Measurements from ENCODE around the gene OR2T6. TPM values are rescaled to one million over a fixed set of nuclear protein-coding genes. Genes with fewer than 3 reads are reported as not detected.

OR2T6 gene, protein sequence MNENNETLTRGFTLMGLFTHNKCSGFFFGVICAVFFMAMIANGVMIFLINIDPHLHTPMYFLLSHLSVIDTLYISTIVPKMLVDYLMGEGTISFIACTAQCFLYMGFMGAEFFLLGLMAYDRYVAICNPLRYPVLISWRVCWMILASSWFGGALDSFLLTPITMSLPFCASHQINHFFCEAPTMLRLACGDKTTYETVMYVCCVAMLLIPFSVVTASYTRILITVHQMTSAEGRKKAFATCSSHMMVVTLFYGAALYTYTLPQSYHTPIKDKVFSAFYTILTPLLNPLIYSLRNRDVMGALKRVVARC
- not detected for polyA plus RNA-seq (2013, experiment 1 of 2)
- not detected for polyA plus RNA-seq (2013, experiment 2 of 2)

DNA sequence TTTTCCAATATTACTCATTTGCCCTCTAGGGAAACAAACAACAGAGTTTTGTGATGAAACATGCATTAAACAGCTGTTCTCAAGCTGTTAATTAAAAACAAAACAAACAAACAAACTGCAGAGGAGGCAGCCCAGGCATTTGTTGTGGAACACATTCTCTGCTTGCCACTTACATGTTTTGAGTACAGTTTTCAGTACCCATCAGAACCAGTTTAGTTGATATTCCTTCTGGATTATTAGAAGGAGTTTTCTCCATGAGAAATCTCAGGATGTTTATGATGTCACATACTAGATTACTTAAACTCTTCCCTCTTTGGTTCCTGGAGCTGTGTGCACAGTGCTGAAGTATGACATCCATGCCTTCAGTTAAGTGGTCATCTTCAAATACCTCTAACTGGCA, at the start of gene OR2T6:
OR2T6 (plus strand) TSS at position 301 of the 400 bp plus-strand sequence. CDS start 11,863 bp downstream, outside the sequence.
- Histone ChIP-seq H2AK5ac (ENCODE audit: low read depth, low read length) (no peak within 1 kb of the TSS), H3K9ac (ENCODE audit: low read depth, low read length, poor library complexity) (no peak within 1 kb of the TSS), H3K9me3 (replicated peaks in 1 of 2; ENCODE audit: control insufficient read depth in 2 of 2, insufficient read depth in 1 of 2, low read depth in 1 of 2, low read length in 2 of 2) (peaks cover 0 to 26% of the 10 kb centered on the region in 2 donors), H3K4me3 (ENCODE audit: low read length in 2 of 2) (no peak within 1 kb of the TSS), H3K18ac (ENCODE audit: low read length) (no peak within 1 kb of the TSS), H3K27ac (replicated peaks; ENCODE audit: low read length) (no peak within 1 kb of the TSS), H4K8ac (ENCODE audit: low read depth, low read length) (no peak within 1 kb of the TSS), H2AFZ (ENCODE audit: low read length) (no peak within 1 kb of the TSS), H3K23ac (ENCODE audit: low read depth, low read length, poor library complexity) (no peak within 1 kb of the TSS), H4K91ac (ENCODE audit: low read depth, low read length, poor library complexity) (no peak within 1 kb of the TSS), H3K14ac (ENCODE audit: low read length) (no peak within 1 kb of the TSS), H3K79me1 (ENCODE audit: low read depth, low read length) (no peaks in the 10 kb centered on the region), H2BK120ac (ENCODE audit: low read depth, low read length) (no peak within 1 kb of the TSS), H3K4ac (ENCODE audit: low read length) (no peak within 1 kb of the TSS), H3K4me2 (ENCODE audit: insufficient read depth, low read length, poor library complexity, severe bottlenecking) (no peak within 1 kb of the TSS), H2BK12ac (ENCODE audit: low read length) (no peak within 1 kb of the TSS), H3K4me1 (ENCODE audit: control insufficient read depth in 2 of 2, insufficient read depth in 1 of 2, low read depth in 1 of 2, low read length in 2 of 2) (no peaks in the 10 kb centered on the region), H2BK15ac (ENCODE audit: low read length) (no peak within 1 kb of the TSS), H3K27me3 (ENCODE audit: control insufficient read depth in 3 of 3, insufficient read depth in 3 of 3, low read depth in 1 of 3, low read length in 3 of 3) (no peaks in the 10 kb centered on the region), H2BK5ac (ENCODE audit: low read length) (no peak within 1 kb of the TSS), H3K36me3 (replicated peaks in 1 of 2; ENCODE audit: control insufficient read depth in 2 of 2, insufficient read depth in 2 of 2, low read length in 2 of 2) (no peaks in the 10 kb centered on the region)
- DNase-seq (ENCODE audit: low spot score): no peak

DNA sequence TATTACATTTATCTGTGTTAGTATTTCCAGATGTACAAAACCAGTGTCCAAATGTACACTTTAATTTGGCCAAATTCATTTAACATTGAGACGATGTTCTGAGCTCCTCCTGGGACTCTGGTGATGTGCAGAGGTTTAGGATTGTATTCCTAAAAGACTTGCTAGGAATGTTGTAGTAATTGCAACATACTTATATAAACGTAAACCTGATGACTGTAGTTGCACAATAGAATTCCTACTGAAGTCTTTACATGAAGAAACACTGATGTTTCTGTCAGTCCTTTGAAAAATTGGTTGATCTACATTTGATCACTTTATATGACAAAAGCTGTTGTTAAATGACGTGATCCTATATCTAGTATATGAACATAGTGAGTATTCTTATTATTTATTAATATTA, 32.1 kb upstream of the OR2T6 start:
- Histone ChIP-seq H3K9ac (ENCODE audit: low read depth, low read length, poor library complexity) (no peak overlapping the region), H3K23ac (ENCODE audit: low read depth, low read length, poor library complexity) (no peak overlapping the region), H3K4me1 (ENCODE audit: control insufficient read depth in 2 of 2, insufficient read depth in 1 of 2, low read depth in 1 of 2, low read length in 2 of 2) (no peaks in the 10 kb centered on the region), H3K4me3 (ENCODE audit: low read length in 2 of 2) (no peak overlapping the region), H3K27ac (replicated peaks; ENCODE audit: low read length) (no peak overlapping the region), H2BK15ac (ENCODE audit: low read length) (no peak overlapping the region), H3K27me3 (ENCODE audit: control insufficient read depth in 3 of 3, insufficient read depth in 3 of 3, low read depth in 1 of 3, low read length in 3 of 3) (no peaks in the 10 kb centered on the region), H3K4ac (ENCODE audit: low read length) (no peak overlapping the region), H3K36me3 (replicated peaks in 1 of 2; ENCODE audit: control insufficient read depth in 2 of 2, insufficient read depth in 2 of 2, low read length in 2 of 2) (no peaks in the 10 kb centered on the region), H3K18ac (ENCODE audit: low read length) (no peak overlapping the region), H4K91ac (ENCODE audit: low read depth, low read length, poor library complexity) (no peak overlapping the region), H2AFZ (ENCODE audit: low read length) (no peak overlapping the region), H2AK5ac (ENCODE audit: low read depth, low read length) (no peak overlapping the region), H3K79me1 (ENCODE audit: low read depth, low read length) (no peaks in the 10 kb centered on the region), H2BK5ac (ENCODE audit: low read length) (no peak overlapping the region), H3K4me2 (ENCODE audit: insufficient read depth, low read length, poor library complexity, severe bottlenecking) (no peak overlapping the region), H3K9me3 (replicated peaks in 1 of 2; ENCODE audit: control insufficient read depth in 2 of 2, insufficient read depth in 1 of 2, low read depth in 1 of 2, low read length in 2 of 2) (peaks cover 0 to 10% of the 10 kb centered on the region in 2 donors), H2BK12ac (ENCODE audit: low read length) (no peak overlapping the region), H4K8ac (ENCODE audit: low read depth, low read length) (no peak overlapping the region), H3K14ac (ENCODE audit: low read length) (no peak overlapping the region), H2BK120ac (ENCODE audit: low read depth, low read length) (no peak overlapping the region)
- DNase-seq (ENCODE audit: low spot score): no peak
- no CpG with 5 or more reads among the region's 3 CpGs for WGBS, 2 donors (ENCODE audit: extremely low coverage in 2 of 2, insufficient read length in 2 of 2, insufficient replicate concordance in 1 of 2)

DNA sequence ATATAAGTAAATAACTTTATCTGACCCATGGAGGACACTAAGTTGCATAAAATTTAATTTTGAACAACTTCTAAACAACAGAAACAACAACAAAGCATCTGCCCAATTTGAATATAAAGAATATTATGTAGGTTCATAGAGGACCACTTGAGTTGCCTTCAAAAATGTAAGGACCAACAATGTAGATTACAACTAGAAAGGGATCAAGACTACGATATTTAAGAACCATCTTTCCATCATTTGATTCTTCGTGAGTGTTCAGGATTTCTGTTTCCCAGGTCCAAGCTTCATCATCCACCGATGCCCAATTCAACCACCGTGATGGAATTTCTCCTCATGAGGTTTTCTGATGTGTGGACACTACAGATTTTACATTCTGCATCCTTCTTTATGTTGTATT, 27.1 kb upstream of the OR2T6 start, which contains the start of gene OR14C36:
OR14C36 (plus strand) TSS at position 301 of the 400 bp plus-strand sequence; CDS start at position 301, 0 bp downstream.
- no peak within 1 kb of the TSS for H3K4ac ChIP-seq (ENCODE audit: low read length)
- no peak within 1 kb of the TSS for H3K14ac ChIP-seq (ENCODE audit: low read length)
- H3K9me3 ChIP-seq (replicated peaks in 1 of 2; ENCODE audit: control insufficient read depth in 2 of 2, insufficient read depth in 1 of 2, low read depth in 1 of 2, low read length in 2 of 2): peaks cover 0 to 12% of the 10 kb centered on the region in 2 donors
- no peak within 1 kb of the TSS for H2BK120ac ChIP-seq (ENCODE audit: low read depth, low read length)
- H4K8ac ChIP-seq (ENCODE audit: low read depth, low read length): no peak within 1 kb of the TSS
- no peak within 1 kb of the TSS for H3K9ac ChIP-seq (ENCODE audit: low read depth, low read length, poor library complexity)
- H2AK5ac ChIP-seq (ENCODE audit: low read depth, low read length): no peak within 1 kb of the TSS
- no peak within 1 kb of the TSS for H3K4me2 ChIP-seq (ENCODE audit: insufficient read depth, low read length, poor library complexity, severe bottlenecking)
- no peak within 1 kb of the TSS for H2BK5ac ChIP-seq (ENCODE audit: low read length)
- H3K27ac ChIP-seq (replicated peaks; ENCODE audit: low read length): no peak within 1 kb of the TSS
- no peak for DNase-seq (ENCODE audit: low spot score)
- no peaks in the 10 kb centered on the region for H3K79me1 ChIP-seq (ENCODE audit: low read depth, low read length)
- no peak within 1 kb of the TSS for H4K91ac ChIP-seq (ENCODE audit: low read depth, low read length, poor library complexity)
- no peak within 1 kb of the TSS for H3K18ac ChIP-seq (ENCODE audit: low read length)
- H3K4me3 ChIP-seq (ENCODE audit: low read length in 2 of 2): no peak within 1 kb of the TSS
- no peak within 1 kb of the TSS for H3K23ac ChIP-seq (ENCODE audit: low read depth, low read length, poor library complexity)
- H3K4me1 ChIP-seq (ENCODE audit: control insufficient read depth in 2 of 2, insufficient read depth in 1 of 2, low read depth in 1 of 2, low read length in 2 of 2): no peaks in the 10 kb centered on the region
- H3K36me3 ChIP-seq (replicated peaks in 1 of 2; ENCODE audit: control insufficient read depth in 2 of 2, insufficient read depth in 2 of 2, low read length in 2 of 2): no peaks in the 10 kb centered on the region
- H2AFZ ChIP-seq (ENCODE audit: low read length): no peak within 1 kb of the TSS
- peaks cover 0 to 5% (median 0%) of the 10 kb centered on the region in 3 experiments for H3K27me3 ChIP-seq (ENCODE audit: control insufficient read depth in 3 of 3, insufficient read depth in 3 of 3, low read depth in 1 of 3, low read length in 3 of 3)
- WGBS, 2 donors (ENCODE audit: extremely low coverage in 2 of 2, insufficient read length in 2 of 2, insufficient replicate concordance in 1 of 2): no CpG with 5 or more reads among the region's 4 CpGs
- no peak within 1 kb of the TSS for H2BK15ac ChIP-seq (ENCODE audit: low read length)
- no peak within 1 kb of the TSS for H2BK12ac ChIP-seq (ENCODE audit: low read length)

DNA sequence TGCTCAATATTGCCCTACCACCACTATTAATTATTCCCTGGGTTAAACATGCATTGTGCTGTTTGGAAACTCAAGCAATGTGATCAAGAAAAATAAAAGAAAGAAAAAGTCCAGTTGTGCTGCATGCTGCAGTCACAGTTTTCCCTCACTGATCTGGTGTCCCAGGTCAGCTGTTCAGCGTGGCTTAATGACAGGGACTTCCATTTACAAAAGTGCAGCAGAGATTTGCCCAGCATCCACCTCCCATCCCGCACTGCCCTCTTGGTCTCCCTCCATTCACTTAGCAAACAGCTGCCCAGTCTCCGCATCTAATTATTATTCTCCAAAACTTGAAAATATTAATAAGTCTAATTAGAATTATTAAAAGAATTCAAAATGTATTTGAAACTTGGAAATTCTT, 16.1 kb upstream of the OR2T6 start:
- no peak overlapping the region for H3K27ac ChIP-seq (replicated peaks; ENCODE audit: low read length)
- H2BK15ac ChIP-seq (ENCODE audit: low read length): no peak overlapping the region
- H3K23ac ChIP-seq (ENCODE audit: low read depth, low read length, poor library complexity): no peak overlapping the region
- H3K4ac ChIP-seq (ENCODE audit: low read length): no peak overlapping the region
- no peaks in the 10 kb centered on the region for H3K36me3 ChIP-seq (replicated peaks in 1 of 2; ENCODE audit: control insufficient read depth in 2 of 2, insufficient read depth in 2 of 2, low read length in 2 of 2)
- H4K91ac ChIP-seq (ENCODE audit: low read depth, low read length, poor library complexity): no peak overlapping the region
- no peaks in the 10 kb centered on the region for H3K4me1 ChIP-seq (ENCODE audit: control insufficient read depth in 2 of 2, insufficient read depth in 1 of 2, low read depth in 1 of 2, low read length in 2 of 2)
- no peak overlapping the region for H2BK120ac ChIP-seq (ENCODE audit: low read depth, low read length)
- H2AFZ ChIP-seq (ENCODE audit: low read length): no peak overlapping the region
- H2BK5ac ChIP-seq (ENCODE audit: low read length): no peak overlapping the region
- no peaks in the 10 kb centered on the region for H3K27me3 ChIP-seq (ENCODE audit: control insufficient read depth in 3 of 3, insufficient read depth in 3 of 3, low read depth in 1 of 3, low read length in 3 of 3)
- no peak overlapping the region for H3K18ac ChIP-seq (ENCODE audit: low read length)
- peaks cover 0 to 28% of the 10 kb centered on the region in 2 donors for H3K9me3 ChIP-seq (replicated peaks in 1 of 2; ENCODE audit: control insufficient read depth in 2 of 2, insufficient read depth in 1 of 2, low read depth in 1 of 2, low read length in 2 of 2)
- no peak overlapping the region for H3K9ac ChIP-seq (ENCODE audit: low read depth, low read length, poor library complexity)
- no peak overlapping the region for H2AK5ac ChIP-seq (ENCODE audit: low read depth, low read length)
- WGBS, 2 donors (ENCODE audit: extremely low coverage in 2 of 2, insufficient read length in 2 of 2, insufficient replicate concordance in 1 of 2): no CpG with 5 or more reads among the region's 3 CpGs
- no peak overlapping the region for H2BK12ac ChIP-seq (ENCODE audit: low read length)
- DNase-seq (ENCODE audit: low spot score): no peak
- peaks cover 2% of the 10 kb centered on the region for H3K79me1 ChIP-seq (ENCODE audit: low read depth, low read length)
- no peak overlapping the region for H3K4me2 ChIP-seq (ENCODE audit: insufficient read depth, low read length, poor library complexity, severe bottlenecking)
- no peak overlapping the region for H4K8ac ChIP-seq (ENCODE audit: low read depth, low read length)
- no peak overlapping the region for H3K4me3 ChIP-seq (ENCODE audit: low read length in 2 of 2)
- H3K14ac ChIP-seq (ENCODE audit: low read length): no peak overlapping the region

Measured in neuronal stem cell (in vitro differentiated cells).